HG03175 (cell line): ENCODE measurements around the gene EBI3.
"Not testable (repeated sequence)": the region's sequence is repeated elsewhere in the genome, so short reads cannot be mapped to it uniquely, and the experiment has no call there.

ENCODE experiments used
- ATAC-seq: cut with Tn5 transposase; IDR thresholded peaks from one replicate; pipeline ENCODE4 v1.9.1; 2021; ENCODE audit warnings: mild to moderate bottlenecking, moderate library complexity; ENCODE audit not compliant: unreplicated experiment

The EBI3 gene

GRCh38 chr19:4274321-4274686 is 45.0 kb downstream of the EBI3 start:
- not testable (repeated sequence) for ATAC-seq

- no peak for ATAC-seq
These were observed 47.9 kb downstream of the EBI3 start for GRCh38 chr19:4277191-4277696.

- ATAC-seq = no peak
These were observed 48.7 kb downstream of the EBI3 start for GRCh38 chr19:4278010-4278409.

- no peak for ATAC-seq
These were observed 49.3 kb downstream of the EBI3 start, which contains the start of gene SHD for GRCh38 chr19:4278419-4279266. Gene SHD, plus strand, starts transcription at chr19:4279266. Its CDS starts 798 bp downstream, at chr19:4280064.

GRCh38 chr19:4279267-4279529 is 49.9 kb downstream of the EBI3 start:
- no peak for ATAC-seq

- no peak for ATAC-seq
These were observed 50.5 kb downstream of the EBI3 start for GRCh38 chr19:4279530-4280422.

- ATAC-seq = no peak
These were observed 55.0 kb downstream of the EBI3 start for GRCh38 chr19:4284176-4284958.

GRCh38 chr19:4284974-4285373 is 55.7 kb downstream of the EBI3 start:
- no peak for ATAC-seq

GRCh38 chr19:4286141-4286540 is 56.8 kb downstream of the EBI3 start:
- ATAC-seq = not testable (repeated sequence)
